Adrenal gland (tissue), 5 donors: ENCODE measurements around the gene TNRC6C.

Experiments
- POLR2A ChIP-seq, 2 donors: fragments of 450-650 bp; IDR thresholded peaks; one replicate each; pipeline ENCODE4 v1.6.1; 2017; ENCODE audit warnings: antibody characterized with exemption in 2 of 2, mild to moderate bottlenecking in 2 of 2, moderate library complexity in 1 of 2
- TF ChIP-seq, protein P1 (sequence below), 6 experiments: fragments of 450-650 bp in 4 of 6; fragments of 200-600 bp in 2 of 6; sonication (generic) in 1 of 6; IDR thresholded peaks; 1 replicate in 5 of 6; 2 replicates in 1 of 6; pipeline versions ENCODE4 v1.5.1 to v1.8.0; 2016 to 2021; ENCODE audit warnings: antibody characterized with exemption in 6 of 6, mild to moderate bottlenecking in 2 of 6, moderate library complexity in 1 of 6
- donor health status: DM: no; HTN: no; CAD: no.

DNA sequence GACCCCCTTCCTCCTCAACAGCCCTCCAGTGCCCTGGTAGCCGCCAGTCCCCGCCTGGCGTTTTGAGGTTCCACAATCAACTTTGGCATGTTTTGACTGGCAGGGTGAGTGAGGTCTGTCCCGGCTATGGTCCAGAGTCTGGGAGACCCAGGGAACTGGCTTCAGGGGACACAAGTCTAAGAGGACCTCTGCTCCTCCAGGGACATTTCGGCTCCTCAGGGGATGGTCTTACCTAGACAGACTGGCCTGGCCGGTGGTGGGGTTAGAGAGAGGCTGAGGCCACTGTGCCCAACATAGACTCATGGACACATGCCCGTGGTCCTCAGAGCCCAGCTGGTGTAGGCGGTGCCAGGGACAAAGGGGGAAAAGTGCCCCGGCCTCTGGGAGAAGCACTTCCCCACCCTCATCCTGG lies 174.3 kb downstream of the TNRC6C start:
- TF ChIP-seq, protein P1, sequence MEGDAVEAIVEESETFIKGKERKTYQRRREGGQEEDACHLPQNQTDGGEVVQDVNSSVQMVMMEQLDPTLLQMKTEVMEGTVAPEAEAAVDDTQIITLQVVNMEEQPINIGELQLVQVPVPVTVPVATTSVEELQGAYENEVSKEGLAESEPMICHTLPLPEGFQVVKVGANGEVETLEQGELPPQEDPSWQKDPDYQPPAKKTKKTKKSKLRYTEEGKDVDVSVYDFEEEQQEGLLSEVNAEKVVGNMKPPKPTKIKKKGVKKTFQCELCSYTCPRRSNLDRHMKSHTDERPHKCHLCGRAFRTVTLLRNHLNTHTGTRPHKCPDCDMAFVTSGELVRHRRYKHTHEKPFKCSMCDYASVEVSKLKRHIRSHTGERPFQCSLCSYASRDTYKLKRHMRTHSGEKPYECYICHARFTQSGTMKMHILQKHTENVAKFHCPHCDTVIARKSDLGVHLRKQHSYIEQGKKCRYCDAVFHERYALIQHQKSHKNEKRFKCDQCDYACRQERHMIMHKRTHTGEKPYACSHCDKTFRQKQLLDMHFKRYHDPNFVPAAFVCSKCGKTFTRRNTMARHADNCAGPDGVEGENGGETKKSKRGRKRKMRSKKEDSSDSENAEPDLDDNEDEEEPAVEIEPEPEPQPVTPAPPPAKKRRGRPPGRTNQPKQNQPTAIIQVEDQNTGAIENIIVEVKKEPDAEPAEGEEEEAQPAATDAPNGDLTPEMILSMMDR (IDR thresholded peaks at IDR 0.05), result no peak
- no peak for TF ChIP-seq POLR2A (IDR thresholded peaks at IDR 0.05)
